CD4-positive, alpha-beta T cell treated with Interleukin-15 for 1 hour (primary cell): Measurements from ENCODE around the gene ANKRD34A.

Source experiments
- DNase-seq: peaks from one replicate; pipeline ENCODE4 v3.0.0-alpha.2; 2020

ANKRD34A gene

DNA sequence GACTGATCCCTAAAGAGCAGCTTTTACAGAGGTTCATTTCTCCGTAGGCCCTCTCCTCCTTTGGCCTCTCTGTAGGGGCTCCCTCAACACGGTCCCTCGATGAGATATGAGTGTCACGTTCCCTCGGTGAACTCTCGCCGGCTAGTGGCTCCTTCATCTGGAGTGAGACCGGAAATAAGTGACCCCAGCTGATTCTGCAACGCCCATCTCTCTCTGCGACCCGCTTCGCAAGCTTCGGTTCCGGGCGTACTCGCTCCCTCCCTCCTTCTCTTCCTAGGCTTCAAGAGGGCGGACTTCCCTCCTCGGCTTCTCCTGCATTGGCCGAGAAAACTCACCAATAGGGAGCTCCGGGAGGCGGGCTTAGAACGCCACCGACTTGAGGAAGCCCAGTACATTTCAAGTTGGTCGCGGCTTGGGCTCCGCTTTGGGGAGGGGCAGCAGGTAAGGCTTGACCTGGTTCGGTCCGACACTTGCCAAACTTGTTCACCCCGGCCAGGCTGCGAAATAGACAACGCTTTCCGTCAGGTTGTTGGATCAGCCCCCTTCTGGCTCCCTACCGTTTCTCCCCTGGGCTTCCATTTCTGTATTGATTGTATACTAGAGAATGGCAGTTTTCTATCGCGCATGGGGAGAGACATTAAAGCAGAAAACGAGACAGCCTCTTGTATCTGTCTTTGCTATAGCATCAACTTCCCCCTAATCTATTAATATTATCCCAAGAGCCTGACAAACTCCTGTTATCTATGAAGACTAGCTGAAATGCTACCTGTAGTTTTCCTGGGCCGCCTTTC is at the start of gene ANKRD34A, which contains the start of gene POLR3GL:
ANKRD34A (minus strand) TSS at position 248 of the 791 bp plus-strand sequence. CDS start 2,816 bp downstream, outside the sequence.
POLR3GL (plus strand) TSS at position 363 of the 791 bp plus-strand sequence. CDS start 10,176 bp downstream, outside the sequence.
- peak; percentile 92 for DNase-seq

GRCh38 chr1:146013559-146013922 is 49.2 kb upstream of the ANKRD34A start:
- no peak for DNase-seq

GRCh38 chr1:146012703-146013558 is 48.6 kb upstream of the ANKRD34A start:
- peak; percentile 57 for DNase-seq

DNA sequence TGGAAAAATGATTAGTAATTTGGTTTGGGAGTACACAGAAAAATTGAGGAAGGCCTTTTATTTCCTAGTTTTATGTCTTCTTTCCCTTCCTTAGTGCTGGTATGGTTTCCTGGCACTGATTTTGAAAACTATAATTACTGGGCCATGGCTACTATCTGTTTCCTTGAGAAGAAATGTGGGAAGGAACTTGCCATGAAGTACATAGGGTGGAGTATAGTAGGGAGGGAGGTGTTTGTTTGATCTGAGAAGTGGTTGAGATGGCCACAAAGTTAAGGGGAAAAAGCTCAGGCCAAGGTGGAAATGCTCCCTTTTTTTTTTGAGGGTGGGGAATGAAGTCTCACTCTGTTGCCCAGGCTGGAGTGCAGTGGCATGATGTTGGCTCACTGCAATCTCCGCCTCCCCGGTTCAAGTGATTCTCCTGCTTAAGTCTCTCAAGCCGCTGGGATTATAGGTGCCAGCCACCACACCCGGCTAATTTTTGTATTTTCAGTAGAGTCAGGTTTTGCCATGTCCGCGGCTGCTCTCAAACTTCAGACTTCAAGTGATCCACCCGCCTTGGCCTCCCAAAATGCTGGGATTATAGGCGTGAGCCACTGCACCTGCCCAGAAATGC is 45.9 kb upstream of the ANKRD34A start:
- no peak for DNase-seq

DNA sequence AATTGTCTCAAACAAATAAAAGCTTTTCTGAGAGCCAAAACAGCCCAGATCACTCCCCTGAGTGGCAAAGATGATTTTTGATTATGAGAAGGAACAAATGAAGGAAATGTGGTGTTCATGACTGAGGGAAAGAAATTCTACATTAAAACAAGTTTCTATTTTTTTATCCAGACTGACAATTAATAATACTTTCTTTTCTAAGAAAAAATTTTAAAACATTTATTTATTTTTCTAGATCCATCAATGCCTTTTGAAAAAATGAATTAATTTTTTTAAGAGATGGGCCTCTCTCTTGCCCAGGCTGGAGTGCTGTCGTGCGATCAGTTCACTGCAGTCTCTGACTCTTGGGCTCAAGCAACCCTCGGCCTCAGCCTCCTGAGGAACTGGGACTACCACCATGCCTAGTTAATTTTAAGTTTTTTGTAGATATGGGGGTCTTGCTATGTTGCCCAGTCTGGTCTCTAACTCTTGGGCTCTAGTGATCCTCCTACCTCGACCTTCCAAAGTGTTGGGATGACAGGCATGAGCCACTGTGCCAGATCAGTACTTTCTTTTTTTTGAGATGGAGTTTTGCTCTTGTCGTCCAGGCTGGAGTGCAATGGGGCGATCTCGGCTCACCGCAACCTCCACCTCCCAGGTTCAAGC is 43.2 kb upstream of the ANKRD34A start:
- no peak for DNase-seq

DNA sequence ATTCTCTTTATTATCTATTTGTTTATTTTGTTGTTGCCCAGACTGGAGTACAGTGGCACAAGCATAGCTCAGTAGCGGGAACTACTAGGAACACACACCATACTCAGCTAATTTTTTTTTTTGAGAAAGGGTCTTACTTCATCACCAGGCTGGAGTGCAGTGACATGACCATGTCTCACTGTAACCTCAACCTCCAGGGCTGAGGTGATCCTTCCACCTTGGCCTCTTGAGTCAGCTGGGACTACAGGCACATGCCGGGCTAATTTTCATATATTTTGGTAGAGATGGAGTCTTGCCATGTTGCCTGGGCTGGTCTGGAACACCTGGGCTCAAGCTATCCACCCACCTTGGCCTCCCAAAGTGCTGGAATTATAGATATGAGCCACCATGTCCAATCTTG is 37.3 kb upstream of the ANKRD34A start:
- no peak for DNase-seq

- peak; percentile 47 for DNase-seq
Measured at GRCh38 chr1:145999321-146000024, 35.1 kb upstream of the ANKRD34A start.

DNA sequence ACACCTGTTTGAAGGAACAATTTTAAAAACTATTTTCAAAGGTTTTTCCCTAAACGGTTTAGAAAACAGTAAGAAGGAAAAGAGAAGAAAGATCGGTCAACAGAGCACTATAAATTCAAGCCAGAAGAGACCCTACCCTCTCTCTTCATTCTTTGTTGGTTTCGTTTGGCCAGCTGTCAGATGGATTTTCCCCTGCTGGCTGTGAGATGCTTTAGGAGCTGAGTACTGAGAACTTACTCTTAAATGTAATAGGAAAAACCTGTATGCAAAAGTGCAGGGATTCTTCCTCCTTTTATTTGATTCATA is 33.3 kb upstream of the ANKRD34A start:
- no peak for DNase-seq

DNA sequence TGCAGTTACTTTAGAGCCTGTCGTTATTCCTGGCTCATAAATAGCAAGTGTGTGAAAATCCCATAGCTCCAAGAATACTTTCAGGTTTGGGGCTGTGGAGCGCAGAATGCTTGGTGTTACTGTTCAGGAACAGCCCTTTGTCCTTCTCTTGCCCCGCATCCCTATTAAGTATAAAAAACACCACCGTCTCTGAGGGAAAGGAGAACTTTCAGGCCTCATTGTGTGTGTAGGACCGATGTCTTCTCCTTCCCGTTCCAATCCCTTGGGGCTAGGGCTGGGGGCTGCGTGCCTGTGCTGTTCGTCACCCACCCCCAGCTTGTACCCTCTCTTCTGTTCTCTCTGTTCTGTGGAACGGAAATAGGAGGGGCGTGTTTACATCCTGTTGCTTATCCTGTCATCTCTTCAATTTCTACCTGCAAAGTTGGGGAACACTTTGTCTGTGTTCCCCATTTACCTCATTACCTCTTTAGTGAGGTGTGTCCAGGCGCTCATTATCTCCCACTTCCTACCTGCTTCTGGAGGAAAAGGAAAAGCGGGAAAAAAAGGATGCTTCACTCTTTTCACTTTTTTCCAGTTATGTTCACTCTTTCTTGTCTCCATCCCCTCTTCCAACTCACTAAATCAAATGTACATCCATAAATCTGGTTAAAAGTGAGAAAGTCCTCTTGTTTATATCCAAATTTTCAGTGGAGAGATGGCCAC is 32.8 kb upstream of the ANKRD34A start:
- DNase-seq = peak; percentile 76

DNA sequence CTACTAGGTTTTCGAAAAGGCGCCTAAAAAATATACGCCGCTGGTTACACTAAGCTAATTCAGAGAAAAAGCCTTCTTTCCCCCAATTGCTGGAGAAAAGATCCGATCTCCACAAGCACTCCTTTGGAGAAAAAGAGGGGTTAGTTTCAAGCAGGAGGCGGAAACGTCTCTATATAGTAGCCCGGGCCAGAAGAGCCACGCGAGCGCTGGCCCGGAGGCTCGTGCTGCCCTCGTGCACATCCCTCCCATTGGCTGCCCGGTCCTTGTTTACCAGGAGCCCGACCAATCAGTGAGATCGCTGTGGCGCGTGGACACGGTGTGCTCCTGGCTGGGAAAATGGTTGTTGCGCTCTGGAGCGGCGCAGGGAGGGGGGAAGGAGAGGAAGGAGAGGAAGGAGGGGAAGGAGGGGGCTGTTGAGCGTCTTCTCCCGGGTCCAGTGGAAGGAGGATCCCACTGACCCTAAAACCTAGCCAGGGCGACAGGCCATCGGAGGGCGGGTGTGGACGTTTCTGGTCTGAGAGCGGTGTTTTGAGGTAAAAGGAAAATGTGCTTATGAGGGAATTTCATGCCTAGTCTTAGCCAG is 32.1 kb upstream of the ANKRD34A start, which contains the start of gene TXNIP:
TXNIP (minus strand) TSS at position 147 of the 583 bp plus-strand sequence. CDS start 313 bp downstream, outside the sequence.
- peak; percentile 96 for DNase-seq

GRCh38 chr1:145995964-145996432 is 31.6 kb upstream of the ANKRD34A start:
- no peak for DNase-seq

GRCh38 chr1:145995148-145995881 is 30.9 kb upstream of the ANKRD34A start:
- DNase-seq = no peak

DNA sequence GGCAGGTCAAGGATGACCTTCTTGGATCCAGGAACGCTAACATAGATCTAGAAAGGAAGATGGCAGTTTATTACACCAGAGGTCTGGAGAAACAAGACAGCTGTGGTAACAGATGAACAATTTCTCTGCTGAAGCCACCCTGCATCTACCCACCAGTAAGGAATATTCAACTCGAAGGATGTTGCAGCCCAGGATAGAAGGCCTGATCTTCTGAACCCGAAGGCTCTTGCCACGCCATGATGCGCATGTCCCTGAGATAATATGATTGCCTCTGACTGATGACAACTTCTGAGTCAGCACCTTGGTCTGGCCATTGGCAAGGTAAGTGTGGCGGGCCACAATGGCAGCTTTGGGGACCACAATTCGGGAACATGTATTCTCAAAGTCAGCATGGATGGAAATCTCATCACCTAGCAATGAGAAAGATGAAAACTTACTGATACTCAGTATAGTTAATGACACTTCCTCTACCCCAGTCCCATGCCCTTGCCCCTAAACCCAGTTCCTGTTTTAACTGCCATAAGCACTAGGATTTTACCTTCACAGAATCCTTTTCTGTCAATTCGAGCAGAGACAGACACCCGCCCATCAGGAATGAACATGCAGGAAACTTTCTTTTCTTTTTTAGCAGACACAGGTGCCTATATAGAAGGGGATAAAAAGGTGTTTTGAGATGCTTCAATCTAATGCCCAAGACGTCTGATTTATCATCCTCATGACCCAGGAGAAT is 30.2 kb upstream of the ANKRD34A start:
- no peak for DNase-seq

- DNase-seq = no peak
Measured at GRCh38 chr1:145993618-145994390, 29.4 kb upstream of the ANKRD34A start.

GRCh38 chr1:145992958-145993617 is 28.7 kb upstream of the ANKRD34A start:
- DNase-seq = no peak

DNA sequence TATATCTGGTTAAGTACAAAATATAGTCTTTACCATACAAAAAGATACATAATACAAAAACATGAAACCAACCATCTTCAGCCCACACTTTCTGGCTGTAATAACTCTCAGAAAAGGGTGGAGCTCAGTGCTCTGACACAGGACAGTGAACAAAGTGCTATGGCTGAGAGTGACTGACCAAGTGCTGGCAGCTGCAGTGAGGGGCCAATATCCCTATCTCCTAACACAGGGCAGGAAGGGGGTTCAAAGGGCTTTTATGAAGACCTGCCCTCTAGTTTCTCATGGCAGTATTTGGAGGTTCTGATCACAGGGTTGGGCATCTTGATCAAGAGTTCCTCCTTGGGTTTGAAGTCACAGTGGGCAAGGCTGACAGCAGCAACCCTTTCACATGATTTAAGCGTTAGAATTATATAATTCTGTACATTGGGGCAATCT is 28.1 kb upstream of the ANKRD34A start:
- no peak for DNase-seq

DNA sequence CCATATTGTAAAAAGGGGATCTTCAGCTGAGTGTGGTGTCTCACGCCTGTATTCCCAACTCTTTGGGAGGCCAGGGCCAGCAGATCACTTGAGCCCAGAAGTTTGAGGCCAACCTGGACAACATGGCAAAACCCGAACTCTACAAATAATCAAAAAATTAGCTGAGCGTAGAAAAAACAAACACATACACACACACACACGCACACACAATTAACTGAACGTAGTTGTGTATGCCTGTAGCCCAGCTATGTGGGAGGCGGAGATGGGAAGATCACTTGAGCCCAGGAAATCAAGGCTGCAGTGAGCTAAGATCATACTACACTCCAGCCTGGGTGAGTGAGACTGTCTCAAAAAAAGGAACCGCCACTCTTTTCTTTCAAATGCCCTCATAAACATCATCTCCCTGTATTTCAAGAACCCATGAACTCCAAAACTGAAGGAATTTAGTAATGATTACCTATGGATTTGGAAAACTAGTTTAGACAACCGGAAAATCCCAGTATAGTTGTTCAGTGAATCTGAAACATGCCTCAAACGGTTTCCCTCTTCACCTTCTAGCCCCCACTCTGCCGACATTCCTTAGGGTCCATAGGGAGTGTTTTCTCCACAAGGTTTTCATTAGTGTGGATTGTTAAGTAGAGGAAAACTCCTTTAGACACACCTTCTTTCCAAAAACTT is 27.5 kb upstream of the ANKRD34A start:
- no peak for DNase-seq
